ENCODE measurements around the gene NFIX.
A peak's percentile ranks its signal among the peaks of the same experiment; 100 is the strongest.

Gene NFIX

GRCh38 chr19:13023656-13024055 lies 28.4 kb downstream of the NFIX start:
- DNase-seq: peak; percentile 81

GRCh38 chr19:13024126-13024950 lies 29.1 kb downstream of the NFIX start:
- no peak for DNase-seq

- DNase-seq: no peak
Observed at GRCh38 chr19:13024951-13025697, 29.8 kb downstream of the NFIX start.

DNA sequence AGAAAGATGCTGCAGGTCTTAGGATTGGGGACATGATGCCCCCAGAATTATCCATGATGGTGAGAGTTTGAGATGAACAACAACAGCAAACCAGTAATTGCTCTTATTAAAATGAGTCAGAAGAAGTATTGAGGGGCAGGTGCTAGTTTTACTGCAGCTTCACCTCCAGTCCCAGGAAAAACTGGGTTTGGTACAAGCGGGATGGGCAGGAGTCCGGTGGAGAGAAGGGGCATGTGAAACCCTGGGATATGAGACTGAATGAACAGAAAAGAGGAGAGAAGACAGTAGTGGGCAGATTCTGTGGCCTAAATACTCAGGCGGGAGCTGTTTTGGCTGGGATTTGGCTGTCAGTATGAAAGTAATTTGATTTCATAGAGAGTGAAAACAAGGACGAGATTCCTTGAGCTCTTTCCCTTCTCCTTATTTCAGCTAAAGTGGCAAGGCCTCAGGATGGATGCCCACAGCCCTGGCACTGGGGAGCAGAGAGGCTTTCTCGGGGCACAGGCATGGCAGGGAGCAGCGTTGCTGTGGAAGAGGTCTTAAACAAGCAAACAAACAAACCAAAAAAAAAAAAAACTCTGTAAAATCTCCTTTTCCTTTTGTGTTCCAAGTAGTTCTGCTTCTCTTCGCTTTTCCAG lies 30.7 kb downstream of the NFIX start:
- DNase-seq: no peak

- no peak for DNase-seq
Observed at GRCh38 chr19:13026462-13027370, 31.4 kb downstream of the NFIX start.

DNA sequence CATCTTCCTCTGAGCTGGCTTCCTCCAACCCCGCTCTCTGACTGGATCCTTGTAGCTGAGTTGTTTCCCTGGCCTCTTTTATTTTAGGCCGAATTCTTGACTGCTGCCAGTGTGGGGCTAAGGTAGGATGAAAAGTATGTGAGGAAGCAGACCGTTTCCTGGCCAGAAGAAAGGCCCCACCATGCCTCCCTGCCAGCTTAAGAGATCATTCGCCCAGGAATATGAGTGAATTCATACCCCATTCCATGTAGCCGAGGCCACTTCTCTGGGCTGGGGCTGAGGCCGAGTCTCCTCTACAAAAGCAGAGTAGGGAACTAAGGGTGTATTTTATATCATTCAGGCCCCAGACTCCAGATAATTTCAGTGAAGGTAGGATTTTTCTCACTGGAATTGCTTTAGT lies 32.3 kb downstream of the NFIX start:
- DNase-seq: no peak

GRCh38 chr19:13028027-13028426 lies 32.8 kb downstream of the NFIX start:
- no peak for DNase-seq

DNA sequence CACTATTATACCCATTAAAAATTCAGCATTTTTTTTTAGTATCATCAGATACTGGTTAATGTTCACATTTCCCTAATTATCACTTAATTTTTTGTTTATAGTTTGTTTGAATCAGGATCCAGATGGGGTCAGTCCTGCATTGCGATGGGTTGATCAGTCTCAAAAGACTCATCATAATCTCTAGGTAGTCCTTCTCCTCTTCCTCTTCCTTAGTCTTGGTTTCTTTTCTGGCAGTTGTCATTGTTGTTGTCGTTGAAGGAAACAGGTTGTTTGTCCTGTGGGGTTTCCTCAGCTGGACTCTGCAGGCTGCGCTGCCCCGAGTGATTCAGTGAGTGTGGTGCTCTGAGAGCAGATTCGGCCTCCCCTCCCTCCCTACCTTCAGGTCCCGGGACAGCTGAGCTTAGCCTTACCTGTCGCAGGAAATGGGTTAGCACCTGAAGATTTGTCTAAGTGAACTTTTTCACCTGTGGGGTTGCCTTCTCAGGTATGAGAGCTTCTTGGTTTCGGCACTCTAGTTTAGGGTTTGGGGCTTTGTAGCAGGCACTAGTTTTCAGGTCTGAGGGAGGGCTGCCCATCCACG lies 34.1 kb downstream of the NFIX start:
- no peak for DNase-seq

DNA sequence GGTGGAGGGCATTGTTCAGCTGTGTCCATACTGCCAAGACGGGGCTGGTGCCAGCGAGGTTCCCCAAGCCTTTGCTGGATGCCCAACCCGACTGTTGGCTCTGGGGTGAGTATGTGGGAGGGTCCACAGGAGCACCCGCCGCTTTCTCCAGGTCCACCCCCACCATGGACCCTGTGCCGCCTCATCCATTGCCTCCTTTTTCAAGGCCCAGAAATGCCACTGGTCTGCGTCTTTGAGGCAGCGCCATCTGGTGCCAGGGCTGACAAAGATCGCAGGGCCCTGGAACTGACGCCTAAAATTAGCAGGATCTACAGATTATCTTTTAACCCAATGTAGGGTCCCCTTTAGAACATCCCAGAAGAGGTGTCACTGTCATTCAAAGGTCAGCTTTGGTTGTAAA lies 34.6 kb downstream of the NFIX start:
- no peak for DNase-seq

DNA sequence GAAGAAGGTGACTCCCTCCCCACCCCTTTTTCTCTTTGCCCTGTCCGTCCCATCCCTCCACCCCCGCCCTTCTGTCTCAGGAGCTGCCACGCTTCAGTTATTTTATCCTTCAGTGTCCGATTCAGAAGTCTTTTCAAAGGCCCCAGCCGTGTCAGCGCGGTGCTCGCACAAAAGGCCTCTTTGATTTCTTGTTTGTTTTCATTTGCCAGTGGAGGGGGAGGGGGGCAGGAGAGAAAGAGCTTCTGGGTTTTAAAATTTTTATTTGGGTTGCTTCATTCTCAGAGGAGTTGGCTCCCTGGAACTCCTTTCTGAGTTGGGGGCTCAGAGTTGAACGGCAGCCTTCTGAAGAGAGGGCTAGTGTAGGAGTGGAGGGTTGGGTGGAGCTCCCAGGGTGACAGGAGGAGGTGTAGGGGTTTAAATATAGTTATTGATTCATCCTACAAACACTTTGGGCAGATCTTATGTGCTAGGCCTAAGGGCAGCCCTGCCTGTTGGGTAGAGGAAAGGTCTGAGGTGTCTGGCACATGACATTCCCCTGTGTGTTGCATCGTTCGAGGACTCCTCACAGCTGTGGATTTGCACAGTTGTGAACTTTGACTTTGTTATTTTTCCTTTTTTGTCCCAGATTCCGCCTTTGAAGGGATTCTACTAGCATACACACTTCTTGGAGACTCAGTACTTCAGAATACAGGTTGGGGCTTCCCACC lies 36.8 kb downstream of the NFIX start:
- no peak for DNase-seq

DNA sequence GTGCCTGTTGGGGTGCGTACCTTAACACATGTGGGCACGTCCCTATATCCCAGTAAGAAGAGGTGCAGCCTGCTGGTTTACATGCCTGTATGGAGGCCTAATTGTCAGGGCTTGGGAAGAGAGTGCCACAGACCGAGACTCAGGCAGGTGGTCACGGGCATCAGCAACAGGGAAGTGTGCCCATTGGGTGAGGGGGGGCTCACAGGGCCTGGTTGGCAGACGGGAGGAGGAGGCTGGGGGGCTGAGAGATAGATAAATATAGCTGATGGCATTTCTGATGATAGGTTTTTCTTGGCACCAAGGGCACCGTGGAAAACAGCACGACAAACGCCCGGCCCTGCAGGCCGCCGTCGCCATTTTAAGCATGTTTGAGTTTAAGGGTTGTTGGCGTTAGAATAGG lies 37.6 kb downstream of the NFIX start:
- DNase-seq: no peak

DNA sequence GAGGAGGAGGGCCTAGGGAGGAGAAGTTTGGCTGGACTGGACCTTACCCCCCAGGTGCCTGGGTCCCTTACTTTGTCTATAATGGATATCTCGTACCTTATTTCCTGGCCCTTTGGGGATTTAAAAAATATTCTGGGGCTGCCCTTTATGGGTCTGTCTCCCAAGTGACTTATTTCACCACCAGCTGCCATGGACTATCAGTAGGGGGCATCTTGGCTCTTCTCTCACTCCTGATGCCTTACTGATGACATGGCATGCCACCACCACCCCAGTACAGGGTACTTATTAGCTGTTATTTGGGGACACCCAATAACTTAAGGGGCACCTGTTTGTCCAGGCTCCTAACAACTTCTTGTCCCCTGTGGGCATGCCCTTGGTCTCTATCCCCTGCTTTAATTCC lies 38.0 kb downstream of the NFIX start:
- no peak for DNase-seq

- DNase-seq: no peak
Observed at GRCh38 chr19:13033819-13034611, 38.7 kb downstream of the NFIX start.

GRCh38 chr19:13034636-13035035 lies 39.4 kb downstream of the NFIX start:
- no peak for DNase-seq

DNA sequence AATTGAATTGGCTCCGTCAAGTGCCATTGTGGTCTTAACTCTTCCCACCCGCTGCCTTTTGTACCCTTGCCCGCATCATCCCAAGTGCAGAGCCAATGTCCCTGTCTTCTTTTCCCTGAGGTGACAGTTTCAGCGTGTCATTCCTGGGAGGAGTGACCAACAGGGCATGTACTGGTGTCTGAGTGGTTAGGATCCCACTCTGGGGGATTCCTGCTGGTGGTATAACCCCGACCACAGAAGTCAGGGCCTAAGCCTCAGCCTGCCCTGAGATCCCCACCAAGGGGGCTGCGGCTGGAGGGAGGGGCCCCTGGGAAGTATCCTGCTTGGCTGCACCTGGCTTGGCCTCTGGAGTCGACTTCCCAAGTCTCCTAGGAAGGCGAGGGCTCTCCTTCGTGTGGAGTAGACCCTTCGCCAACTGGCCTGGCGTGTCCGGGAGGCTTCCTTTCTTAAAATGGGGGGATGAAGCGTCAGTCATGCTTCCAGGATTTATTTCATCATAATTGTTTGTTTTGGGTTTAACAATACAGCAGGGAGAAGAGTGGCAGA lies 40.6 kb downstream of the NFIX start:
- no peak for DNase-seq

- DNase-seq: no peak
Observed at GRCh38 chr19:13036366-13036976, 41.2 kb downstream of the NFIX start.

- DNase-seq: no peak
Observed at GRCh38 chr19:13037161-13037560, 41.9 kb downstream of the NFIX start.

DNA sequence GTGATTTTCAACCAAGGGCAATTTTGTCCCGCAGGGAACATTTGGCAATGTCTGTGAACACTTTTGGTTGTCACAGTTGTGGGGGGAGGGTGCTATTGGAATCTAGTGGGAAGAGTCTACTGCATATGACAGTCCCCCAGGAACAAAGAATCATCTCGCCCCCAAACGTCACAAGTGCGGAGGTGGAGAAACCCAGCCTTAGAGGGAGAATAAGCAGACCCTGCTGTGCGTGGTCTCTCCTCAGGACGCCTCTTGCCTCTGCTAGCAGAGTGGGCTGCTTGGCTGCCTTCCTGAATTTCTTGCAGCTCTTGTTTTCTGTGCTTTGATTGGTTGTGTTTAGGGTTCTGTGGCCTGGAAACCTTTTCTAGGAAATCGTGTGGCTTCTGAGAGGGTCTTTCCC lies 42.5 kb downstream of the NFIX start:
- no peak for DNase-seq

GRCh38 chr19:13038306-13039210 lies 43.3 kb downstream of the NFIX start:
- DNase-seq: no peak
